Muscle of leg (tissue), 11 donors: ENCODE measurements around the gene PASK. TPM values are rescaled to one million over a fixed set of nuclear protein-coding genes. Genes with fewer than 3 reads are reported as not detected.

Source experiments
- DNase-seq: peaks from one replicate; pipeline ENCODE4 v3.0.0; 2013
- H3K27ac ChIP-seq: one replicate; pipeline ENCODE4 v1.5.1; 2013; ENCODE audit warnings: mild to moderate bottlenecking, low read length, control low read depth
- H3K27me3 ChIP-seq: one replicate; pipeline ENCODE4 v1.6.1; 2013; ENCODE audit warnings: low read length; ENCODE audit not compliant: control insufficient read depth, insufficient read depth
- H3K36me3 ChIP-seq: one replicate; pipeline ENCODE4 v1.6.1; 2013; ENCODE audit warnings: low read length; ENCODE audit not compliant: control insufficient read depth, insufficient read depth
- H3K4me1 ChIP-seq: one replicate; pipeline ENCODE4 v1.6.1; 2013; ENCODE audit warnings: low read length; ENCODE audit not compliant: control insufficient read depth, insufficient read depth
- H3K4me3 ChIP-seq: one replicate; pipeline ENCODE4 v1.5.1; 2013; ENCODE audit warnings: low read length, control low read depth
- H3K9me3 ChIP-seq: replicated peaks from 2 replicates; pipeline ENCODE4 v1.6.1; 2013; ENCODE audit warnings: low read depth, low read length; ENCODE audit not compliant: control insufficient read depth
- WGBS: methylation state at CpG from one replicate; pipeline ENCODE4 v1.1.5; 2013; ENCODE audit warnings: missing lambda C conversion rate; ENCODE audit not compliant: insufficient coverage; 5-methylcytosine and 5-hydroxymethylcytosine counted together
- polyA plus RNA-seq, 8 donors: library from polyadenylated mRNA; unstranded; fragments of 120-200 nt; gene quantifications; one replicate each; pipeline versions ENCODE4 v1.2.1 to v1.2.3, GENCODE V29; 2013; ENCODE audit warnings: inconsistent platforms in 1 of 8, low replicate concordance in 1 of 8; ENCODE audit not compliant: insufficient read length in 8 of 8, insufficient read depth in 1 of 8
- total RNA-seq: library from RNA; stranded (reverse); fragments of 120-200 nt; gene quantifications from one replicate; pipeline ENCODE4 v1.2.4, GENCODE V29; 2013

The PASK gene
- total and polyA plus RNA-seq, 9 donors, result 2.2 to 8.6 (median 6.1) TPM

DNA sequence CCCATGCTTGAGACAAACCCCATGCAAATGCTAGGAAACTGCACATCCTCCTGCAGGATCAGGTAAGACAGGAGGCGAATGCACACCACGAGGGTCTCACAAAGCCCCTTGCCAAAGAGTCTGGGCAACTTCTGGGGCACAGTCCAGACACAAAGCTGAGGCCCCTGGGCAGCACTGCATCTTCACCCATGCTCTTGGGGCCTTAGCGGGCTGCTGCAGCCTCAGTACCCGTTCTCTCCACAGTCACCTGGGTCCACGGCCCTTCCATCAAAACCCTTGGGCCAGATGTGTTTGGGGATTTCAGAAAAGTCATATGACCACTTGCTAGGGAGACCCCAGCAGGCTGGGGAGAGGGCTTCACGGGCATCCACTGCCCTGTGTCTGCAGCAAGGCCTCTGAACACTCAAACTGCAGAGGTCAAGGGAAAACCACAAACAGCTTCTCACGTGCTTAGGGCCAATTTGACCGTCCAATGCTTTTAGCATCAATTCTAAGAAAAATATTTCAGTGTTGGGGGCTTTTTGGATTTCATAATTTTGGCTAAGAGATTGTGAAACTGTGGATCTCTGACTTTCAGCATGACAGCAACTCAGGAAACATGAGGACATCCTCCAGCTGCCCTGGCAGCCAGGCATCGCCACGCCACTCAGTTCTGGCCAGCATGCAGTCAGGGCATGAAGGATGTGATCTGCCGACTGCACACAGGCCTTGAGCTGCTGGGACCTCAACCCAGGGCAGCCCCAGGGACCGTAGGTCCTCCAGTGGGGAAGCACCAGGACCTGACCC, 20.0 kb downstream of the PASK start:
- Histone ChIP-seq H3K4me3 (no peak overlapping the region), H3K36me3 (no peaks in the 10 kb centered on the region), H3K27ac (no peak overlapping the region), H3K4me1 (no peaks in the 10 kb centered on the region), H3K27me3 (no peaks in the 10 kb centered on the region), H3K9me3 (no peaks in the 10 kb centered on the region)
- WGBS, result 81% methylated on average over 6 of the region's 12 CpGs
- DNase-seq, result no peak

DNA sequence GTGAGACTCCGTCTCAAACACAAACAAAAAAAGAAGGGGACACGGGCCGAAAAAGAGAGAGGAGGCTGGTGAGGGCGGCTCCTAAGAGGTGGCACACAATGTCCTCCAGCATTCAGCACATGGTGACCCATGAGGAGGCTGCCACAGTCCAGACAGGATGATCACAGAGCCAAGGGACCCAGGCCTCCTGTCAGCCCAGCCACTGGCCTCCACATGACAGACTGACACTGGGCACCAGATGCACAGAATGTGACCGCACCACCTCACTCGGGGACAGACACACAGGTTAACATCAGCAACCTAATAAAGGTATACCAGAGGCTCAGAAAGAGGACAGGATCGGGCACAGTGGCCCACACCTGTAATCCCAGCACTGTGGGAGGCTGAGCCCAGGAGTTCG, 21.0 kb downstream of the PASK start:
- Histone ChIP-seq H3K4me3 (no peak overlapping the region), H3K27ac (no peak overlapping the region), H3K27me3 (no peaks in the 10 kb centered on the region), H3K9me3 (no peaks in the 10 kb centered on the region), H3K36me3 (no peaks in the 10 kb centered on the region), H3K4me1 (no peaks in the 10 kb centered on the region)
- DNase-seq, result no peak
- WGBS, result 85% methylated on average over 5 of the region's 8 CpGs

DNA sequence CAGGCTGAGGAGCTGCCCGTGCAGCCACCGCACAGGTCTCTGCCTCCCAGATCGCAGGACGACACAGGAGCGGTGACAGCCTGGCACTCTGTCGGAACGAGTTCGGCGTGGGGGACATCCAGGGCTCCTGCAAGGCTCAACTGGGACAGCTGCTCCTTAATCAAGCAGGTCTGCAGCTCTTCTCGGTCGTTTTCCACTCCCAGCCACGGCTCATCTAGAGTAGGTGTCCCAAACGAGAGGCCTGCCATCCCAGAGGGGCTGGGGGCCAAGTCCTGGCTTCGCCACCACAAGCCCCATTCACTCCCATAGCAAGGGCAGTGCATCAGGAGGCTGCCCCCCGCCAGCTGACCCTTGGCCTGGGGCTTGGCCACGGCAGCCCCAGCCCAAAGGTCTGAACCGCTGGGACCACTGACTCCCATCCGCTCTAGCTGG, 22.5 kb downstream of the PASK start:
- Histone ChIP-seq H3K4me1 (no peaks in the 10 kb centered on the region), H3K36me3 (peaks cover 6% of the 10 kb centered on the region), H3K27ac (no peak overlapping the region), H3K9me3 (no peaks in the 10 kb centered on the region), H3K27me3 (no peaks in the 10 kb centered on the region), H3K4me3 (no peak overlapping the region)
- DNase-seq, result no peak
- 86% methylated on average over 18 of the region's 18 CpGs for WGBS

DNA sequence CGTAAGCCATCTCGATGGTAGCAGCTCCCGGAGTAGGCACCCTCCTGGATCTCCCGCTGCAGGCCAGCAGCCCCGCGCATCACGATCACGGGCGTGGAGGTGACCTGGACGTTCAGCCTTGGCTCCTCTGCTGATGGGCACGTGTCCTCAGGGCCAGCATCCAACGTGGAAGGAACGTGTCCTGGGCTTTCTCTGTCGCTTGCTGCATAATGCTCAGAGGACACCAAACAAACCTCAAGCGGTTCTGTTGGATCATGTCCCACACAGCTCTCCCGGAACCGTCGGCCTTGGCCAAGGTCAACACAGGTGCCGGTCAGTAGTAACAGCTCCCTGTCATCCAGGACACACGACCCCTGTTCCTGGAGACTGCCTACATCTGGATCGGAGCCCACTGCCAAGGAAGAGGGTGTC, 23.1 kb downstream of the PASK start:
- WGBS, result 91% methylated on average over 21 of the region's 21 CpGs
- DNase-seq, result no peak

DNA sequence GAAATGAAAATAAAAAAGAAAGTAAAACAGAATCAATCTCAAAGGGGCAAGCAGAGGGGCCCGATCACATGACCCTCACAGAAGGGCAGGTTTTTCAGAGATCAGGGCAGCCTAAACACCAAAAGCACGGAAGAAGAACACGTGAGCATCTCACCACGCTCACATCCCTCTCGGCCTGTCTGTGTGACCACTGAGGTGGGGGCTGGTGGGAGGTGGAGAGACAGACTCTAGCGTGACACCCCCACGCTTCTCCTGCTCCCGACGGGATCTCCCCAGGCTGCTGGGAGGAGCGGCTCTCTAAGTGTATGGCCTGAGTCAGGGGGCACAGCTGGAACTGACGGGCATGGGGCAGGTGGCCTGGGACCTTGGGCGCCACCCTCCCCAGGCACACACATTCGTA, 23.6 kb downstream of the PASK start:
- DNase-seq, result no peak
- Histone ChIP-seq H3K4me1 (no peaks in the 10 kb centered on the region), H3K9me3 (no peaks in the 10 kb centered on the region), H3K27ac (no peak overlapping the region), H3K36me3 (peaks cover 6% of the 10 kb centered on the region), H3K4me3 (no peak overlapping the region), H3K27me3 (no peaks in the 10 kb centered on the region)
- 89% methylated on average over 3 of the region's 13 CpGs for WGBS

More for the DNA sequence above, 23.1 kb downstream of the PASK start:
- Histone ChIP-seq H3K27ac (no peak overlapping the region), H3K36me3 (peaks cover 6% of the 10 kb centered on the region), H3K27me3 (no peaks in the 10 kb centered on the region), H3K4me3 (no peak overlapping the region), H3K9me3 (no peaks in the 10 kb centered on the region), H3K4me1 (no peaks in the 10 kb centered on the region)

DNA sequence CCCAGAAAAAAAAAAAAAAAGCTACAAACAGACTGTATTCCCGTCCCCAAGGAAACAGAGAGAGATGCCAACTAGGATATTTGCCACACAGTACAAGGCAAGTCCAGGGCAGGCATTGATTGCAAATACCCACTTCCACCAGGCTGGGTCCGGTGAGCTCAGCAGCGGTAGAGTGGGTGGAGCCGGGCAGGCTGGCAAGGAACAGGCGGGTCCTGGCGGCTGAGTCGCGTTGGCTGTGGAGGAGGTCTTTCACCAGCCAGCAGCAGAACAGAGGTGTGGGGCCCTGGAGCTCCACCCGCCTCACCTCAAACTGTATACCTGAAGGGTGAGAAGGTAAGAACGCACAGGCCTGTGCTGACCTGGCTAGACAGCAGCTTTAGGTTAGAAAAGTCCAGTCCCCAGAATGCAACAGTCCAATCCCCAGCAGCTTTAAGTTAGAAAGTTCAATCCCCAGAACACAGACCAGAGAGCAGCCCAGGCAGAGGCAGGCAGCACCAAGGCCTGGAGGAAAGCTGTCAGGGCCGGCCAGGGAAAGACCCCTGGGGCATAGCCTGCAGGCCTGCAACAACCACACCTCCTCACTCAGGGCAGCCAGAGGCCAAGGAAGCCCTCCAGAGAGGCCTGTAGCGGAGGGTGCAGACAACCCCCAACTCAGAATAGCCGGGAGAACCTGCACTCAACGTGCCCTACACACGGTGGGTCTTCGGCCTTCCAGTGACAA, 25.3 kb downstream of the PASK start:
- H3K36me3 ChIP-seq, result peaks cover 6% of the 10 kb centered on the region
- H3K4me1 ChIP-seq, result no peaks in the 10 kb centered on the region
- no peaks in the 10 kb centered on the region for H3K9me3 ChIP-seq
- no peak overlapping the region for H3K27ac ChIP-seq
- H3K4me3 ChIP-seq, result no peak overlapping the region
- WGBS, result 72% methylated on average over 14 of the region's 16 CpGs
- DNase-seq, result no peak
- no peaks in the 10 kb centered on the region for H3K27me3 ChIP-seq

DNA sequence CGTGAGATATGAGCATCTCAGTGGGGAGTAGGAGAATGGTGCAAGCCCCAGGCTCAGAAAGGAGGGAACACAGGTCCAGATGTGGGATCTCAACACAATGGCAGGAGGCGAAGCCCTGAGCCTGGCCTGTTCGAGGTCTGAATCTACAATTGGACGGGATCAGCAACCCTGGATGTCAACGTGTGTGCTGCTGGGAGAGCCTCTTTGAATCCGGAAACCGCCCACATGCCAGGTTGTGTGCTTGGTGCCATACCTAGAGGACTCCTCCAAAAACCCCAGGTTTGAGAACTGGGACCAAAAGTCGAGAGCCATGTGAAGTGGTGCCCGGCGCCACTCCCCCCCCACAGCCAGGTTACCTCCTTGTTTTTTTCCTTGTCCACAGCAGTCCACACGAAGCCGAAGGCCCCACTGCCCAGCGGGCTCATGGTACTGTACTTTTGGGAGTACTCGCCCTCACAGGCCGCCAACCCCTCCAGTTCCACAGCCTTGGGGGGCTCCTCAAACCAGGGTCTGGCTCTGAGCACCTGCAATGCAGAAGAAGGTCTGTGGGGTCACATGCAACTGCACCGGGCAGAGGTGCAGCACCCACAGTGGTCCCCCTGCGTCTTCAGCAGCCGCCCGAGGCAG, 26.8 kb downstream of the PASK start:
- H3K4me1 ChIP-seq, result no peaks in the 10 kb centered on the region
- no peak for DNase-seq
- no peak overlapping the region for H3K4me3 ChIP-seq
- no peaks in the 10 kb centered on the region for H3K9me3 ChIP-seq
- H3K27ac ChIP-seq, result no peak overlapping the region
- H3K27me3 ChIP-seq, result no peaks in the 10 kb centered on the region
- peaks cover 6% of the 10 kb centered on the region for H3K36me3 ChIP-seq
- WGBS, result 93% methylated on average over 19 of the region's 19 CpGs

DNA sequence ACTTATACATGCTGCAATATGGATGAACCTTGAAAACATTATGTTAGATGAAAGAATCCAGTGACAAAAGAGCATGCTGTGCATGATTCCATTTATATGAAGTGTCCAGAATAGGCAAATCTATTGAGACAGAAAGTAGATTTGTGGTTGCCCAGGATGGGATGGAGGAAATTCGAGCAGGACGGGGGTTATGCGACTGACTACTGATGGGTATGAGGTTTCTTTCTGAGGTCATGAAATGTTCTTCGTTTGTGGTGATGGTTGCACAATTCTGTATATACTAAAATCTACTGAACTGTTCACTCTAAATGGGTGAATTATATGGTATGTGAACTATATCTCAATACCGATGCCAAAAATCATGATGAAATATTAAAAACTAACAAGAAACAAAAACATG, 28.3 kb downstream of the PASK start:
- DNase-seq, result no peak
- H3K9me3 ChIP-seq, result no peaks in the 10 kb centered on the region
- H3K4me1 ChIP-seq, result no peaks in the 10 kb centered on the region
- H3K27ac ChIP-seq, result no peak overlapping the region
- no peaks in the 10 kb centered on the region for H3K27me3 ChIP-seq
- H3K36me3 ChIP-seq, result peaks cover 6% of the 10 kb centered on the region
- H3K4me3 ChIP-seq, result no peak overlapping the region
- WGBS, result no CpG with 5 or more reads among the region's 5 CpGs

DNA sequence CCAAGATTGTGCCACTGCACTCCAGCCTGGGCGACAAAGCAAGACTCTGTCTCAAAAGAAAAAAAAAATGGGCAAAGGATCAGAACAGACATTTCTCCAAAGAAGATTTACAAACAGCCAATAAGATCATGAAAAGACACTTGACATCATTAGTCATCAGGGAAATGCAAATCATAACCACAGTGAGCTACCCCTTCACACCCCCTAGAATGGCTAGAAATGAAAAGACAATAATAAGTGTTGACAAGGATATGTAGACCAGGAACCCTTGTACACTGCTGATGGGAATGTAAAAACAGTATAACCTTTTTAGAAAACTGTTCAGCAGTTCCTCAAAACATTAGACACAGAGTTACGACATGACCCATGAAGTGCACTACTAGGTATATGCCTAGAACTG, 28.8 kb downstream of the PASK start:
- no peak overlapping the region for H3K4me3 ChIP-seq
- WGBS, result no CpG with 5 or more reads among the region's 2 CpGs

DNA sequence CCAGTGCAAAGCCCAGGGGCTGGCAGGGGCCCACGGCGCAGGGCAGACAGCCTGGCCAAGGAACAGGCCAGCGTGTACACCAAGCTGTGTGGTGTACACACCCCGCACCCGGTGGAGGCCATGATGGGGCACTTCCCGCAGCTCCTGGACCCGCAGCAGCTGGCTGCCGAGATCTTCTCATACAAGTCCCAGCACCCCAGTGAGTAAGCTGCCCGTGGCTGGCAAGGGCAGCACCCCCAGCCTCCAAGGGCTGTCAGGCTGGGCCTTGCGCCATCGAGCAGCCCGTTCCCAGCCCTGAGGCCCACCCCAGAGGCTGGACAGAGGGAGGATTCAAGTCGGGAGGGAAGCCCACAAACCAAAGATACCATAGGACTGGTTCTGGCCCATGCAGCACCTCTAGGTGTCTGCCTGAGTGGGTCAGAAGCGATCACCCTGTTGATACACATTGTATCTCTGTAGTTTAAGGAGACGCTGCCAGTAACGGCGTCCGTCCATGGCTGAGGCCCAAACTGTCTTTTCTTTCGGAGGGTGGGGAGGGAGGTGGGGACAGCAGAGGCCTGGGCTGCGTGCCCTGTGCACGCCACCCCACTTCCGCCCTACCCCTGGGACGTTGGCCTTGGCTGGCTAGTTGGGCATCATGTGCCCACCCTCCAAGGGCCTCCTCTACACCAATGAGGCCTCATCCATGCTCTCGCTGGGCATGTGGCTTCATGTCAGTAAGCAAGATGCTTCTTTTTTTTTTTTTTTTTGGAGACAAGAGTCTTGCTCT, 30.4 kb downstream of the PASK start:
- H3K4me3 ChIP-seq, result no peak overlapping the region
- no peak for DNase-seq
- WGBS, result 85% methylated on average over 16 of the region's 24 CpGs
- peaks cover 6% of the 10 kb centered on the region for H3K36me3 ChIP-seq
- H3K9me3 ChIP-seq, result no peaks in the 10 kb centered on the region
- H3K27me3 ChIP-seq, result no peaks in the 10 kb centered on the region
- H3K4me1 ChIP-seq, result no peaks in the 10 kb centered on the region
- no peak overlapping the region for H3K27ac ChIP-seq

More for the DNA sequence above, 28.8 kb downstream of the PASK start:
- no peak for DNase-seq
- H3K36me3 ChIP-seq, result peaks cover 6% of the 10 kb centered on the region
- H3K27ac ChIP-seq, result no peak overlapping the region
- H3K27me3 ChIP-seq, result no peaks in the 10 kb centered on the region
- no peaks in the 10 kb centered on the region for H3K9me3 ChIP-seq
- H3K4me1 ChIP-seq, result no peaks in the 10 kb centered on the region
